IPS DF 19.7 (cell line): ENCODE measurements around the gene CYP2D6.
A peak's percentile ranks its signal among the peaks of the same experiment; 100 is the strongest.
"Not testable (repeated sequence)": the region's sequence is repeated elsewhere in the genome, so short reads cannot be mapped to it uniquely, and the experiment has no call there.

Experiments used
- DNase-seq: peaks from one replicate; pipeline ENCODE4 v3.0.0-alpha.2; 2013; ENCODE audit warnings: low read depth, low spot score

Gene CYP2D6

GRCh38 chr22:42134100-42135020, 3.8 kb upstream of the CYP2D6 start:
- no peak for DNase-seq

GRCh38 chr22:42132457-42132856, 1.8 kb upstream of the CYP2D6 start:
- DNase-seq = no peak

- no peak for DNase-seq
These were observed 952 bp upstream of the CYP2D6 start for GRCh38 chr22:42131562-42131961.

- not testable (repeated sequence) for DNase-seq
These were observed 428 bp downstream of the CYP2D6 start for GRCh38 chr22:42130182-42130581.

- DNase-seq = not testable (repeated sequence)
These were observed 1.6 kb downstream of the CYP2D6 start for GRCh38 chr22:42128776-42129694.

- not testable (repeated sequence) for DNase-seq
These were observed 2.6 kb downstream of the CYP2D6 start for GRCh38 chr22:42128007-42128406.

GRCh38 chr22:42127606-42128005, 3.0 kb downstream of the CYP2D6 start:
- no peak for DNase-seq

- DNase-seq = not testable (repeated sequence)
These were observed 7.1 kb downstream of the CYP2D6 start for GRCh38 chr22:42123529-42123928.

- not testable (repeated sequence) for DNase-seq
These were observed 10.2 kb downstream of the CYP2D6 start for GRCh38 chr22:42120231-42121021.

GRCh38 chr22:42116848-42117424, 13.7 kb downstream of the CYP2D6 start:
- DNase-seq = no peak

- not testable (repeated sequence) for DNase-seq
These were observed 15.2 kb downstream of the CYP2D6 start for GRCh38 chr22:42115420-42115830.

- no peak for DNase-seq
These were observed 15.9 kb downstream of the CYP2D6 start for GRCh38 chr22:42114721-42115120.

- not testable (repeated sequence) for DNase-seq
These were observed 17.8 kb downstream of the CYP2D6 start for GRCh38 chr22:42112793-42113192.

- no peak for DNase-seq
These were observed 18.8 kb downstream of the CYP2D6 start for GRCh38 chr22:42111798-42112197.

- DNase-seq = no peak
These were observed 21.8 kb downstream of the CYP2D6 start for GRCh38 chr22:42108848-42109247.

- DNase-seq = not testable (repeated sequence)
These were observed 26.2 kb downstream of the CYP2D6 start for GRCh38 chr22:42104332-42104860.

- DNase-seq = no peak
These were observed 29.4 kb downstream of the CYP2D6 start for GRCh38 chr22:42101199-42101598.

GRCh38 chr22:42091455-42091782, 39.2 kb downstream of the CYP2D6 start:
- no peak for DNase-seq

GRCh38 chr22:42090596-42091454, 39.8 kb downstream of the CYP2D6 start, which contains the start of gene NDUFA6:
Gene NDUFA6 (minus strand): TSS chr22:42090772. CDS start chr22:42090744, 28 bp downstream.
- peak; percentile 96 for DNase-seq

- DNase-seq = no peak
These were observed 44.6 kb downstream of the CYP2D6 start for GRCh38 chr22:42086051-42086450.
